Central memory CD8-positive, alpha-beta T cell (primary cell): ENCODE measurements around the gene KCNN3.

Experiments
- ATAC-seq: fragments of 150-1000 bp; cut with Tn5 transposase; replicated peaks from 2 replicates; pipeline ENCODE4 v1.10.0; 2022; ENCODE audit warnings: mild to moderate bottlenecking, moderate FRiP score, moderate number of reproducible peaks; ENCODE audit not compliant: poor library complexity, severe bottlenecking; ENCODE audit errors: extremely low read depth
- DNase-seq, 2 donors: peaks; one replicate each; pipeline ENCODE4 v3.0.0; 2021; ENCODE audit warnings: low spot score in 2 of 2
- H3K27ac Mint-ChIP-seq: one replicate; pipeline ENCODE4 v1.8.0; 2022; ENCODE audit warnings: low read depth, mild to moderate bottlenecking, moderate library complexity, mixed read lengths
- H3K27me3 Mint-ChIP-seq: one replicate; pipeline ENCODE4 v1.8.0; 2022; ENCODE audit warnings: mixed read lengths
- H3K36me3 Mint-ChIP-seq: one replicate; pipeline ENCODE4 v1.8.0; 2022; ENCODE audit warnings: mild to moderate bottlenecking, moderate library complexity, mixed read lengths; ENCODE audit not compliant: insufficient read depth
- H3K4me1 Mint-ChIP-seq: one replicate; pipeline ENCODE4 v1.8.0; 2022; ENCODE audit warnings: mixed read lengths
- H3K4me3 Mint-ChIP-seq: one replicate; pipeline ENCODE4 v1.8.0; 2022; ENCODE audit warnings: mild to moderate bottlenecking, moderate library complexity, mixed read lengths
- H3K9me3 Mint-ChIP-seq: one replicate; pipeline ENCODE4 v1.8.0; 2022; ENCODE audit warnings: mixed read lengths

KCNN3 gene

GRCh38 chr1:154809436-154810413, 60.4 kb downstream of the KCNN3 start:
- Mint-ChIP-seq H3K36me3 (no peaks in the 10 kb centered on the region), H3K4me3 (no peak overlapping the region), H3K27me3 (peaks cover 36% of the 10 kb centered on the region), H3K9me3 (no peaks in the 10 kb centered on the region), H3K4me1 (peaks cover 8% of the 10 kb centered on the region), H3K27ac (peak overlapping the region; percentile 3)
- DNase-seq (no peak), ATAC-seq (no peak)

GRCh38 chr1:154808909-154809262, 61.2 kb downstream of the KCNN3 start:
- H3K27me3 Mint-ChIP-seq, result peaks cover 44% of the 10 kb centered on the region
- DNase-seq, result no peak

GRCh38 chr1:154808261-154808908, 61.7 kb downstream of the KCNN3 start:
- Mint-ChIP-seq H3K36me3 (no peaks in the 10 kb centered on the region), H3K27ac (no peak overlapping the region), H3K4me3 (no peak overlapping the region), H3K4me1 (peaks cover 8% of the 10 kb centered on the region), H3K27me3 (peaks cover 49% of the 10 kb centered on the region), H3K9me3 (no peaks in the 10 kb centered on the region)
- no peak for DNase-seq
- no peak for ATAC-seq

More at GRCh38 chr1:154808909-154809262, 61.2 kb downstream of the KCNN3 start:
- no peak overlapping the region for H3K27ac Mint-ChIP-seq
- no peaks in the 10 kb centered on the region for H3K36me3 Mint-ChIP-seq
- no peak for ATAC-seq
- H3K9me3 Mint-ChIP-seq, result no peaks in the 10 kb centered on the region
- H3K4me3 Mint-ChIP-seq, result no peak overlapping the region
- H3K4me1 Mint-ChIP-seq, result peaks cover 8% of the 10 kb centered on the region

- H3K27ac Mint-ChIP-seq, result no peak overlapping the region
- peaks cover 50% of the 10 kb centered on the region for H3K27me3 Mint-ChIP-seq
- H3K4me1 Mint-ChIP-seq, result peaks cover 8% of the 10 kb centered on the region
- ATAC-seq (no peak), DNase-seq (no peak)
- H3K36me3 Mint-ChIP-seq, result no peaks in the 10 kb centered on the region
- H3K9me3 Mint-ChIP-seq, result no peaks in the 10 kb centered on the region
- no peak overlapping the region for H3K4me3 Mint-ChIP-seq
Observed at GRCh38 chr1:154807048-154807591, 63.0 kb downstream of the KCNN3 start.

- DNase-seq (no peak), ATAC-seq (no peak)
- Mint-ChIP-seq H3K4me3 (no peak overlapping the region), H3K9me3 (no peaks in the 10 kb centered on the region), H3K27ac (no peak overlapping the region), H3K4me1 (peaks cover 8% of the 10 kb centered on the region), H3K27me3 (peaks cover 50% of the 10 kb centered on the region), H3K36me3 (no peaks in the 10 kb centered on the region)
Observed at GRCh38 chr1:154806333-154806732, 63.7 kb downstream of the KCNN3 start.

- Mint-ChIP-seq H3K27ac (no peak overlapping the region), H3K9me3 (no peaks in the 10 kb centered on the region), H3K4me3 (no peak overlapping the region), H3K4me1 (no peaks in the 10 kb centered on the region), H3K36me3 (no peaks in the 10 kb centered on the region), H3K27me3 (peaks cover 45% of the 10 kb centered on the region)
- ATAC-seq, result no peak
- no peak for DNase-seq
Observed at GRCh38 chr1:154802982-154803920, 66.8 kb downstream of the KCNN3 start.

GRCh38 chr1:154802336-154802969, 67.6 kb downstream of the KCNN3 start:
- no peaks in the 10 kb centered on the region for H3K36me3 Mint-ChIP-seq
- H3K4me3 Mint-ChIP-seq, result no peak overlapping the region
- H3K9me3 Mint-ChIP-seq, result no peaks in the 10 kb centered on the region
- DNase-seq (no peak), ATAC-seq (no peak)
- no peaks in the 10 kb centered on the region for H3K4me1 Mint-ChIP-seq
- no peak overlapping the region for H3K27ac Mint-ChIP-seq
- peaks cover 37% of the 10 kb centered on the region for H3K27me3 Mint-ChIP-seq

- Mint-ChIP-seq H3K36me3 (no peaks in the 10 kb centered on the region), H3K27ac (no peak overlapping the region), H3K27me3 (peaks cover 27% of the 10 kb centered on the region), H3K9me3 (no peaks in the 10 kb centered on the region), H3K4me3 (no peak overlapping the region), H3K4me1 (no peaks in the 10 kb centered on the region)
- DNase-seq, result no peak
- ATAC-seq, result no peak
Observed at GRCh38 chr1:154801234-154802011, 68.7 kb downstream of the KCNN3 start.

GRCh38 chr1:154799188-154799587, 70.9 kb downstream of the KCNN3 start:
- no peak for ATAC-seq
- Mint-ChIP-seq H3K9me3 (no peaks in the 10 kb centered on the region), H3K27ac (no peak overlapping the region), H3K4me3 (no peak overlapping the region), H3K4me1 (no peaks in the 10 kb centered on the region), H3K36me3 (no peaks in the 10 kb centered on the region), H3K27me3 (peaks cover 9% of the 10 kb centered on the region)
- no peak for DNase-seq

GRCh38 chr1:154798645-154799044, 71.4 kb downstream of the KCNN3 start:
- H3K27me3 Mint-ChIP-seq, result peaks cover 3% of the 10 kb centered on the region
- no peaks in the 10 kb centered on the region for H3K9me3 Mint-ChIP-seq
- no peak overlapping the region for H3K4me3 Mint-ChIP-seq
- ATAC-seq (no peak), DNase-seq (no peak)
- no peak overlapping the region for H3K27ac Mint-ChIP-seq
- no peaks in the 10 kb centered on the region for H3K36me3 Mint-ChIP-seq
- H3K4me1 Mint-ChIP-seq, result no peaks in the 10 kb centered on the region

GRCh38 chr1:154797175-154797574, 72.9 kb downstream of the KCNN3 start:
- H3K4me1 Mint-ChIP-seq, result peaks cover 10% of the 10 kb centered on the region

More at GRCh38 chr1:154797175-154797574, 72.9 kb downstream of the KCNN3 start:
- Mint-ChIP-seq H3K27ac (no peak overlapping the region), H3K9me3 (no peaks in the 10 kb centered on the region), H3K36me3 (peaks cover 2% of the 10 kb centered on the region), H3K27me3 (no peaks in the 10 kb centered on the region), H3K4me3 (no peak overlapping the region)
- no peak for DNase-seq
- ATAC-seq, result no peak
